GM06990 (cell line): ENCODE results near the gene RBMS1.

ENCODE experiments used
- DNase-seq: peaks from one replicate; pipeline ENCODE4 v3.0.0-alpha.2; 2011; ENCODE audit not compliant: insufficient read length; ENCODE audit errors: extremely low read depth
- H3K27me3 ChIP-seq: replicated peaks from 2 replicates; pipeline ENCODE4 v1.6.0; 2011; ENCODE audit warnings: low read length; ENCODE audit not compliant: control insufficient read depth, insufficient read depth
- H3K36me3 ChIP-seq: 2 replicates; pipeline ENCODE4 v1.5.1; 2011; ENCODE audit warnings: low read length; ENCODE audit not compliant: control insufficient read depth, insufficient read depth
- H3K4me3 ChIP-seq: replicated peaks from 2 replicates; pipeline ENCODE4 v1.5.1; 2011; ENCODE audit warnings: low read depth, mild to moderate bottlenecking, control low read depth, low read length
- TF ChIP-seq, protein P1 (sequence below): IDR thresholded peaks from 2 replicates; pipeline ENCODE4 v1.5.1; 2011; ENCODE audit warnings: low read length, control low read depth, mild to moderate bottlenecking, inconsistent platforms; ENCODE audit not compliant: insufficient read depth, poor library complexity, severe bottlenecking

The RBMS1 gene

DNA sequence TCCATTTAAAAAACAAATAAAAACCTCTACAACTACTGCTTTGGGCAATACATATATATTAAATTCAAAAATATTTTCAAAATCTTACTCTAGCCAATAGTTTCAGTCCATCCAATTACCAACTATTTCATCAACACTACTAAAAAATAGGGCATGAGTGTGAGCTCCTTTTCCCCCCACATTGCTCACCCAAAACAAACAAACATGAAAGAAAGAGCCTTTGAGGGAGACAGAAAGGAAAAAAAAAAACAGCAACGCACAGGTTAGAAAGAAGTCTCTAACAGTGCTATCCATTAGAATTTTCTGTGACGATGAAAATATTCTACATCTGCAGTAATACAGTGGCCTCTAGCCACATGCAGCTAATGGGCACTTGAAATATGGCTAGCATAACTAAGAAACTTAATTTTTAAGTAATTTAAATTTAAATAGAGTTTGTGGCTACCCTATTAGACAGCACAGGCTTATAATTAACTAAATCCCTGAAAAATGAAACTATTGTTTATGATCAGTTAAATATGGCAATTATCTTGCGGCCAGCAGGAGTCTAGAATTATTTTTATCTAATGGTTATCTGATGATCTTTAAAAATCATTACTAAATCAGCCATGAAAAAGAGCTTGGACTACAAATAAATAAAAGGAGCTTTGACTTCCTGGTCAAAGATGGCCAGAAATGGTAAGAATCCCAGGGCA is 59.2 kb downstream of the RBMS1 start:
- DNase-seq = no peak
- Histone ChIP-seq H3K27me3 (no peaks in the 10 kb centered on the region), H3K36me3 (no peaks in the 10 kb centered on the region), H3K4me3 (no peak overlapping the region)
- TF ChIP-seq, protein P1, sequence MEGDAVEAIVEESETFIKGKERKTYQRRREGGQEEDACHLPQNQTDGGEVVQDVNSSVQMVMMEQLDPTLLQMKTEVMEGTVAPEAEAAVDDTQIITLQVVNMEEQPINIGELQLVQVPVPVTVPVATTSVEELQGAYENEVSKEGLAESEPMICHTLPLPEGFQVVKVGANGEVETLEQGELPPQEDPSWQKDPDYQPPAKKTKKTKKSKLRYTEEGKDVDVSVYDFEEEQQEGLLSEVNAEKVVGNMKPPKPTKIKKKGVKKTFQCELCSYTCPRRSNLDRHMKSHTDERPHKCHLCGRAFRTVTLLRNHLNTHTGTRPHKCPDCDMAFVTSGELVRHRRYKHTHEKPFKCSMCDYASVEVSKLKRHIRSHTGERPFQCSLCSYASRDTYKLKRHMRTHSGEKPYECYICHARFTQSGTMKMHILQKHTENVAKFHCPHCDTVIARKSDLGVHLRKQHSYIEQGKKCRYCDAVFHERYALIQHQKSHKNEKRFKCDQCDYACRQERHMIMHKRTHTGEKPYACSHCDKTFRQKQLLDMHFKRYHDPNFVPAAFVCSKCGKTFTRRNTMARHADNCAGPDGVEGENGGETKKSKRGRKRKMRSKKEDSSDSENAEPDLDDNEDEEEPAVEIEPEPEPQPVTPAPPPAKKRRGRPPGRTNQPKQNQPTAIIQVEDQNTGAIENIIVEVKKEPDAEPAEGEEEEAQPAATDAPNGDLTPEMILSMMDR = no peak

GRCh38 chr2:160433466-160434140 is 60.0 kb downstream of the RBMS1 start:
- H3K27me3 ChIP-seq = no peaks in the 10 kb centered on the region
- no peaks in the 10 kb centered on the region for H3K36me3 ChIP-seq
- H3K4me3 ChIP-seq = no peak overlapping the region
- TF ChIP-seq, protein P1 = no peak
- DNase-seq = no peak

GRCh38 chr2:160432633-160433032 is 61.0 kb downstream of the RBMS1 start:
- no peak overlapping the region for H3K4me3 ChIP-seq
- DNase-seq = no peak
- no peaks in the 10 kb centered on the region for H3K36me3 ChIP-seq
- TF ChIP-seq, protein P1 = no peak
- H3K27me3 ChIP-seq = no peaks in the 10 kb centered on the region

GRCh38 chr2:160431441-160431840 is 62.2 kb downstream of the RBMS1 start:
- DNase-seq = no peak

DNA sequence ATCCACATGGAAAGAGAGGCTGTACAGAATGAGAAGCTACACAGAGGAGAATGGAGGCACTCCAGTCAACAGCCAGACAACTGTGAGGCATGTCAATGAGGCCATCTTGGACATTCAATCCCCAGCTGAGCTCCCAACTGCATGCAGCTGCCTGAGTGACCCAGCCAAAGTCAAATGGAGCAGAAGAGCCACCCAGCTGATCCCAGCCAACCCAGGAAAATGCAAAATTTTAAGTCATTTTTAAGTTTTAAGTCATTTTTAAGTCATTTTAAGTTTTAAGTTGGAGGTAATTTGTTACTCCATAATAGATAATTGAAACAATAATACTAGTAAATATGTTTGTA is 63.6 kb downstream of the RBMS1 start:
- H3K36me3 ChIP-seq = no peaks in the 10 kb centered on the region
- no peaks in the 10 kb centered on the region for H3K27me3 ChIP-seq
- DNase-seq = no peak
- no peak overlapping the region for H3K4me3 ChIP-seq
- TF ChIP-seq, protein P1 = no peak

More at GRCh38 chr2:160431441-160431840, 62.2 kb downstream of the RBMS1 start:
- Histone ChIP-seq H3K4me3 (no peak overlapping the region), H3K36me3 (no peaks in the 10 kb centered on the region), H3K27me3 (no peaks in the 10 kb centered on the region)
- TF ChIP-seq, protein P1 = no peak
